HL-60 (cell line): ENCODE measurements around the gene SMIM36.

ENCODE experiments used
- DNase-seq, 2 experiments: peaks; one replicate each; pipeline ENCODE4 v3.0.0-alpha.2; 2010 to 2020; ENCODE audit warnings: low read depth in 1 of 2, low spot score in 1 of 2
- H3K27ac ChIP-seq: fragments of 250-450 bp; sonication (Bioruptor Pico); replicated peaks from 2 replicates; pipeline ENCODE4 v1.5.1; 2020; ENCODE audit warnings: mild to moderate bottlenecking, moderate library complexity
- H3K27me3 ChIP-seq: fragments of 250-450 bp; sonication (Bioruptor Pico); 2 replicates; pipeline ENCODE4 v1.5.1; 2021; ENCODE audit warnings: mild to moderate bottlenecking, moderate library complexity; ENCODE audit not compliant: insufficient read depth, poor library complexity, severe bottlenecking
- H3K4me3 ChIP-seq: replicated peaks from 2 replicates; pipeline ENCODE4 v1.5.1; 2011; ENCODE audit warnings: mild to moderate bottlenecking, control low read depth, low read length; ENCODE audit not compliant: insufficient read depth
- CTCF ChIP-seq: IDR thresholded peaks from one replicate; pipeline ENCODE4 v1.5.1; 2011; ENCODE audit warnings: low read length, control low read depth, inconsistent platforms; ENCODE audit not compliant: insufficient read depth
- GABPA ChIP-seq: IDR thresholded peaks from 2 replicates; pipeline ENCODE4 v1.6.1; 2012; ENCODE audit warnings: low read depth
- POLR2AphosphoS5 ChIP-seq: IDR thresholded peaks from 2 replicates; pipeline ENCODE4 v1.6.1; 2012; ENCODE audit warnings: low read depth
- REST ChIP-seq: IDR thresholded peaks from 2 replicates; pipeline ENCODE4 v1.6.1; 2012; ENCODE audit warnings: low read depth; ENCODE audit not compliant: insufficient replicate concordance
- SPI1 ChIP-seq: IDR thresholded peaks from 2 replicates; pipeline ENCODE4 v1.6.1; 2012; ENCODE audit warnings: low read depth, mild to moderate bottlenecking, borderline replicate concordance

Gene SMIM36

GRCh38 chr17:55420067-55420775 is 91.0 kb downstream of the SMIM36 start:
- H3K27ac ChIP-seq: peak overlapping the region; percentile 77

GRCh38 chr17:55418369-55419268 is 92.6 kb downstream of the SMIM36 start:
- H3K27ac ChIP-seq: no peak overlapping the region
- no peak overlapping the region for H3K4me3 ChIP-seq
- H3K27me3 ChIP-seq: peaks cover 2% of the 10 kb centered on the region
- DNase-seq: no peak
- TF ChIP-seq CTCF (no peak), REST (no peak), POLR2AphosphoS5 (no peak), SPI1 (no peak), GABPA (no peak)

More at GRCh38 chr17:55420067-55420775, 91.0 kb downstream of the SMIM36 start:
- Histone ChIP-seq H3K27me3 (peaks cover 2% of the 10 kb centered on the region), H3K4me3 (peak overlapping the region; percentile 94)
- TF ChIP-seq GABPA: no peak
- no peak for TF ChIP-seq REST
- peak; percentile 92 for TF ChIP-seq SPI1
- TF ChIP-seq POLR2AphosphoS5: no peak
- no peak for TF ChIP-seq CTCF
- peak in 1 of 2 experiments; percentile 45 for DNase-seq

GRCh38 chr17:55417411-55418268 is 93.6 kb downstream of the SMIM36 start:
- no peak overlapping the region for H3K27ac ChIP-seq
- no peak for DNase-seq

More at GRCh38 chr17:55417411-55418268, 93.6 kb downstream of the SMIM36 start:
- Histone ChIP-seq H3K4me3 (no peak overlapping the region), H3K27me3 (no peaks in the 10 kb centered on the region)
- TF ChIP-seq POLR2AphosphoS5: no peak
- TF ChIP-seq GABPA: no peak
- TF ChIP-seq REST: no peak
- no peak for TF ChIP-seq CTCF
- no peak for TF ChIP-seq SPI1
